ENCODE measurements around the gene FGFR3.

Gene FGFR3

DNA sequence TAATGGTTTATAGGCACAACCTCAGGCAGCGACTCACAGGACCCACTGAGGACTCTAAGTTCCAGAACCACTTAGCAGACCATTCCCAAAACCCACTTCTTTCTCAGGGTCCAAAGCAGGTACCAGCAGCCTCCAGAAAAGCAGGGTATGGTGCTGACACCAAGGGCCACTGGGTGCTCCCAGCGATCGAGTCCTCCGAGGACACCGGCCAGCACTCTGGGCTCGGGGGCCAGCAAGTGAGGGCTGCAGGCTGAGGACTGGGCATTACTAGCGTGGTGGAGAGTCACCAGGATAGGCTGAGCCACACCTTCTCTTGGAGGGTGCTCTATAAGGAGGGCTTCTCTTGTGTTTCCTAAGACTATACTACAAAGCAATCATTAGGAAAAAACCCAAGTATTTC, 43.6 kb downstream of the FGFR3 start:
- TF ChIP-seq, protein P1, sequence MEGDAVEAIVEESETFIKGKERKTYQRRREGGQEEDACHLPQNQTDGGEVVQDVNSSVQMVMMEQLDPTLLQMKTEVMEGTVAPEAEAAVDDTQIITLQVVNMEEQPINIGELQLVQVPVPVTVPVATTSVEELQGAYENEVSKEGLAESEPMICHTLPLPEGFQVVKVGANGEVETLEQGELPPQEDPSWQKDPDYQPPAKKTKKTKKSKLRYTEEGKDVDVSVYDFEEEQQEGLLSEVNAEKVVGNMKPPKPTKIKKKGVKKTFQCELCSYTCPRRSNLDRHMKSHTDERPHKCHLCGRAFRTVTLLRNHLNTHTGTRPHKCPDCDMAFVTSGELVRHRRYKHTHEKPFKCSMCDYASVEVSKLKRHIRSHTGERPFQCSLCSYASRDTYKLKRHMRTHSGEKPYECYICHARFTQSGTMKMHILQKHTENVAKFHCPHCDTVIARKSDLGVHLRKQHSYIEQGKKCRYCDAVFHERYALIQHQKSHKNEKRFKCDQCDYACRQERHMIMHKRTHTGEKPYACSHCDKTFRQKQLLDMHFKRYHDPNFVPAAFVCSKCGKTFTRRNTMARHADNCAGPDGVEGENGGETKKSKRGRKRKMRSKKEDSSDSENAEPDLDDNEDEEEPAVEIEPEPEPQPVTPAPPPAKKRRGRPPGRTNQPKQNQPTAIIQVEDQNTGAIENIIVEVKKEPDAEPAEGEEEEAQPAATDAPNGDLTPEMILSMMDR (IDR thresholded peaks at IDR 0.05; ENCODE audit: extremely low read depth, insufficient read depth, missing control alignments), result no peak
- no peak for DNase-seq (ENCODE audit: low spot score)
- in situ Hi-C loops (cut with MboI; ENCODE audit: low pct_unique_long_range_greater_than_20kb, low sequenced_read_pairs, unreplicated experiment), result no loop called here

GRCh38 chr4:1837069-1837468, 44.0 kb downstream of the FGFR3 start:
- TF ChIP-seq, protein P1 (IDR thresholded peaks at IDR 0.05; ENCODE audit: extremely low read depth, insufficient read depth, missing control alignments), result no peak
- in situ Hi-C loops (cut with MboI; ENCODE audit: low pct_unique_long_range_greater_than_20kb, low sequenced_read_pairs, unreplicated experiment), result no loop called here
- DNase-seq (ENCODE audit: low spot score), result no peak

GRCh38 chr4:1839282-1839681, 46.2 kb downstream of the FGFR3 start:
- TF ChIP-seq, protein P1 (IDR thresholded peaks at IDR 0.05; ENCODE audit: extremely low read depth, insufficient read depth, missing control alignments), result no peak
- in situ Hi-C loops (cut with MboI; ENCODE audit: low pct_unique_long_range_greater_than_20kb, low sequenced_read_pairs, unreplicated experiment), result no loop called here
- no peak for DNase-seq (ENCODE audit: low spot score)

DNA sequence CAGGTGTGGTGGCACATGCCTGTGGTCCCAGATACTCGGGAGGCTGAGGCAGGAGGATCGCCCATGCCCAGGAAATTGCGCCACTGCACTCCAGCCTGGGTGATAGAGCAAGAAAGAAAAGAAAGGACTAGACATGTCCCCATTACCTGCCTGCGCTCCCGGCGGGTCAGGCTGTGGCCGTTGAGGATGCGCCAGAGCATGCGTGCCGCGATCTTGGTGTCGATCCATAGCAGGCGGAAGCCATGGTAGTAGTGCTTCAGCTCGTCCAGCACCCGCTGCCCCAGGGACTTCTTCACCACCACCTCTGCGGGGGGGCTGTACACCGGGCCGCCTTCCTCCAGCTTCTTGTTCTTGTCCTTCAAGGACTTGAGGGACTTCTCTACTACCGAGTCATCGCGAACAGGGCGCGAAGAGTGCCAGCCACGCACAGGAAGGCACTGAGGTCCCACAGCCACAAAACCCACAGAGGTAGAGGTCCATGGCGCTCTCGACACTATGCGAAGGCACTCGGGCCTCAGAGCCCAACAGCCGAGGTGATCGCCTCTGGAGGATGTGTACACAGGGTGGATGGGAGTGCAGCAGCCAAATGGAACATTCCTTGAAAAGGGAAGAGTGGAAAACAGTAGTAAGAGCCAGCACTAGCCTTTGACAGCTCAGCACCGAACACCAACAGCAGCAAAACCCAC, 48.3 kb downstream of the FGFR3 start:
- DNase-seq (ENCODE audit: low spot score), result no peak
- TF ChIP-seq, protein P1 (IDR thresholded peaks at IDR 0.05; ENCODE audit: extremely low read depth, insufficient read depth, missing control alignments), result no peak
- in situ Hi-C loops (cut with MboI; ENCODE audit: low pct_unique_long_range_greater_than_20kb, low sequenced_read_pairs, unreplicated experiment), result no loop called here

- in situ Hi-C loops (cut with MboI; ENCODE audit: low pct_unique_long_range_greater_than_20kb, low sequenced_read_pairs, unreplicated experiment), result no loop called here
- no peak for DNase-seq (ENCODE audit: low spot score)
Observed at GRCh38 chr4:1841887-1842210, 48.8 kb downstream of the FGFR3 start.

GRCh38 chr4:1842339-1842895, 49.3 kb downstream of the FGFR3 start:
- in situ Hi-C loops (cut with MboI; ENCODE audit: low pct_unique_long_range_greater_than_20kb, low sequenced_read_pairs, unreplicated experiment), result no loop called here
- no peak for DNase-seq (ENCODE audit: low spot score)
- TF ChIP-seq, protein P1 (IDR thresholded peaks at IDR 0.05; ENCODE audit: extremely low read depth, insufficient read depth, missing control alignments), result no peak

More at GRCh38 chr4:1841887-1842210, 48.8 kb downstream of the FGFR3 start:
- TF ChIP-seq, protein P1 (IDR thresholded peaks at IDR 0.05; ENCODE audit: extremely low read depth, insufficient read depth, missing control alignments), result no peak

All from GM13977 (cell line).